Endothelial cell of umbilical vein (primary cell): ENCODE data around the gene SUCLG1. TPM values are rescaled to one million over a fixed set of nuclear protein-coding genes. Genes with fewer than 3 reads are reported as not detected.

Experiments
- BruUV-seq: library from RNA; stranded (reverse); fragments of 400-500 nt; replicated peaks from 2 replicates; lab custom pipeline; 2021; lab: Mats Ljungman, UMichigan
- CTCF ChIA-PET: fragments of 300-600, 350-600 bp; sonication (Branson Sonifier 250); formaldehyde crosslinking; loops from one replicate; lab custom pipeline; 2021; ENCODE audit warnings: antibody characterized with exemption, inconsistent platforms; lab: Charles Lee
- POLR2A ChIA-PET: fragments of 300-600, 350-600 bp; sonication (Branson Sonifier 250); formaldehyde crosslinking; loops from one replicate; lab custom pipeline; 2021; ENCODE audit warnings: antibody characterized with exemption, inconsistent platforms; lab: Charles Lee
- DNase-seq: peaks from one replicate; pipeline ENCODE4 v3.0.0-alpha.2; 2011; ENCODE audit warnings: low read depth, low spot score
- FAIRE-seq: peaks from 2 replicates; lab custom pipeline; 2011; peaks lifted over from hg19 to GRCh38; lab: Jason Lieb, UNC
- H2AFZ ChIP-seq: 2 replicates; pipeline ENCODE4 v1.6.0; 2012; ENCODE audit warnings: low read depth, low read length, control low read depth, inconsistent platforms
- H3K27ac ChIP-seq: 2 replicates; pipeline ENCODE4 v1.5.1; 2011; ENCODE audit warnings: low read depth, mild to moderate bottlenecking, control low read depth, low read length, moderate library complexity; ENCODE audit not compliant: insufficient read depth
- H3K27me3 ChIP-seq, 2 experiments: 2 replicates each; pipeline versions ENCODE4 v1.6.0 to v1.6.1; 2011; ENCODE audit warnings: low read length in 2 of 2, mixed read lengths in 1 of 2; ENCODE audit not compliant: control insufficient read depth in 2 of 2, insufficient read depth in 2 of 2
- H3K36me3 ChIP-seq, 2 experiments: 2 replicates in 1 of 2; 3 replicates in 1 of 2; pipeline ENCODE4 v1.5.1; 2011; ENCODE audit warnings: low read length in 2 of 2, mild to moderate bottlenecking in 1 of 2, moderate library complexity in 1 of 2; ENCODE audit not compliant: control insufficient read depth in 2 of 2, insufficient read depth in 2 of 2; ENCODE audit errors: extremely low read depth in 1 of 2
- H3K4me1 ChIP-seq: 3 replicates; pipeline ENCODE4 v1.5.1; 2011; ENCODE audit warnings: mild to moderate bottlenecking, low read length; ENCODE audit not compliant: control insufficient read depth, insufficient read depth; ENCODE audit errors: extremely low read depth
- H3K4me2 ChIP-seq: 2 replicates; pipeline ENCODE4 v1.6.1; 2011; ENCODE audit warnings: low read length, control low read depth, mixed read lengths; ENCODE audit not compliant: insufficient read depth
- H3K4me3 ChIP-seq, 3 experiments: fragments of 200-600 bp in 1 of 3; sonication (generic), shearing (Covaris generic) in 1 of 3; replicated peaks in 1 of 3; 2 replicates each; pipeline ENCODE4 v1.5.1; 2011 to 2016; ENCODE audit warnings: control low read depth in 3 of 3, low read length in 3 of 3, mild to moderate bottlenecking in 2 of 3, inconsistent platforms in 1 of 3, low read depth in 1 of 3, moderate library complexity in 1 of 3; ENCODE audit not compliant: insufficient read depth in 1 of 3
- H3K79me2 ChIP-seq: 2 replicates; pipeline ENCODE4 v1.6.0; 2012; ENCODE audit warnings: low read length, inconsistent platforms; ENCODE audit not compliant: control insufficient read depth, insufficient read depth
- H3K9ac ChIP-seq: replicated peaks from 2 replicates; pipeline ENCODE3; 2011; ENCODE audit warnings: low read length, control low read depth; ENCODE audit not compliant: insufficient read depth; ENCODE audit errors: extremely low read depth
- H3K9me1 ChIP-seq: replicated peaks from 3 replicates; pipeline ENCODE4 v1.6.0; 2011; ENCODE audit warnings: mild to moderate bottlenecking, low read length; ENCODE audit not compliant: control insufficient read depth, insufficient read depth; ENCODE audit errors: extremely low read depth
- H3K9me3 ChIP-seq: replicated peaks from 2 replicates; pipeline ENCODE4 v1.5.1; 2012; ENCODE audit warnings: low read length, inconsistent platforms; ENCODE audit not compliant: control insufficient read depth, insufficient read depth
- H4K20me1 ChIP-seq: replicated peaks from 2 replicates; pipeline ENCODE3; 2011; ENCODE audit warnings: mild to moderate bottlenecking, low read length; ENCODE audit not compliant: control insufficient read depth, insufficient read depth; ENCODE audit errors: extremely low read depth
- CTCF ChIP-seq, 2 donors: IDR thresholded peaks; 1 replicate in 1 of 2; 2 replicates in 1 of 2; pipeline ENCODE4 v1.5.1; 2011; ENCODE audit warnings: low read length in 2 of 2, mild to moderate bottlenecking in 2 of 2, moderate library complexity in 2 of 2, control low read depth in 1 of 2, inconsistent platforms in 1 of 2, low read depth in 1 of 2; ENCODE audit not compliant: insufficient read depth in 1 of 2; ENCODE audit errors: extremely low read depth in 1 of 2
- EZH2 ChIP-seq: IDR thresholded peaks from 2 replicates; pipeline ENCODE4 v1.6.1; 2012; ENCODE audit warnings: borderline replicate concordance, low read depth, mild to moderate bottlenecking, moderate library complexity, low read length, inconsistent platforms; ENCODE audit not compliant: severe bottlenecking
- FOS ChIP-seq: IDR thresholded peaks from 2 replicates; pipeline ENCODE4 v1.6.1; 2011; ENCODE audit warnings: mild to moderate bottlenecking, low read length, moderate library complexity, borderline replicate concordance; ENCODE audit not compliant: insufficient read depth
- GATA2 ChIP-seq: IDR thresholded peaks from 2 replicates; pipeline ENCODE4 v1.7.0; 2011; ENCODE audit warnings: low read depth, mild to moderate bottlenecking, moderate library complexity, mixed read lengths, low read length; ENCODE audit not compliant: insufficient read length, insufficient read depth
- JUN ChIP-seq: IDR thresholded peaks from 2 replicates; pipeline ENCODE4 v1.6.1; 2011; ENCODE audit warnings: borderline replicate concordance, low read depth; ENCODE audit not compliant: insufficient read length, insufficient read depth
- MAX ChIP-seq: IDR thresholded peaks from 2 replicates; pipeline ENCODE4 v1.6.1; 2011; ENCODE audit not compliant: insufficient read depth, insufficient read length
- MYC ChIP-seq: IDR thresholded peaks from one replicate; pipeline ENCODE4 v1.6.1; 2011; ENCODE audit warnings: mild to moderate bottlenecking, low read depth, low read length
- POLR2A ChIP-seq: IDR thresholded peaks from 2 replicates; pipeline ENCODE4 v1.6.1; 2012; ENCODE audit warnings: low read depth, mild to moderate bottlenecking, control low read depth, low read length
- POLR2AphosphoS5 ChIP-seq: IDR thresholded peaks from 2 replicates; pipeline ENCODE4 v1.6.1; 2012; ENCODE audit warnings: low read depth, mild to moderate bottlenecking, control low read depth, low read length, moderate library complexity; ENCODE audit not compliant: insufficient read depth
- dilution Hi-C: fragments of 300-500 bp; cut with MboI; formaldehyde crosslinking; loops from one replicate; pipeline ENCODE4 v1.15.0; 2019; ENCODE audit warnings: low sequenced_read_pairs; ENCODE audit not compliant: extremely low pct_ligation_motif_present
- intact Hi-C: fragments of 100-400 bp; cut with micrococcal nuclease; formaldehyde crosslinking; loops from one replicate; pipeline ENCODE4 v1.10.0; 2022
- polyA plus RNA-seq, 4 experiments: library from polyadenylated mRNA; depleted of rRNA in 3 of 4; stranded (reverse) in 3 of 4; unstranded in 1 of 4; fragments of >200 nt; gene quantifications; 2 replicates each; pipeline versions ENCODE4 v1.2.1 to v1.2.3, GENCODE V29; 2011 to 2012; ENCODE audit warnings: missing spikeins in 1 of 4
- total RNA-seq: library from RNA; stranded (reverse); gene quantifications from 2 replicates; pipeline ENCODE4 v1.2.3, GENCODE V29; 2021

SUCLG1 gene
- total and polyA plus RNA-seq, 2 donors (not counting 3 experiments of a cell fraction or from before 2014, with no cell fraction given), result 31.7 to 59.2 TPM

DNA sequence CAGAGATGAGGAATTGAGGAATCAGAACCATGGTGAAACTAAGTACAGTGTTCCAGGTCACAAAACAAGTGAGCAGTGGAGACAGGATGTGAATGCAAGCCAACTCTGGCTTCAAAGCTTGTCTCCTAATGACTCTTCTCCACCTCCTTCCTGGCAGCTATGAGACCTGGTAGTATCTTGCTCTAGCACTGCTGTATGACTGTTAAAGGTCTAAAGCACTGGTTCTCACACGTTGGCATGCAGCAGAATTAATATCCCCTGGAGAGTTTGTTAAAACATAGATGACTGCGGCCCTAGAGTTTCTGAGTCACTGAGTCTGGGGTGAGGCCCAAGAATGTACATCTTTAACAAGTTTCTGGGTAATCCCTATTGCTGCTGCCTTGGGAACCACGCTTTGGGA is 63.3 kb downstream of the SUCLG1 start:
- POLR2A ChIA-PET, result no interaction called here
- no peaks in the 10 kb centered on the region for H3K4me1 ChIP-seq
- H3K4me2 ChIP-seq, result no peak overlapping the region
- dilution Hi-C loops (no loop called here), intact Hi-C loops (no loop called here)
- no TSS peak for BruUV-seq
- TF ChIP-seq FOS (no peak), EZH2 (no peak), GATA2 (no peak), MYC (no peak), POLR2A (no peak), POLR2AphosphoS5 (no peak), MAX (no peak), CTCF (IDR thresholded peaks at IDR 0.05; ENCODE audit: extremely low read depth in 1 of 2, insufficient read depth in 1 of 2, low read depth in 1 of 2, low read length in 2 of 2) (no peak), JUN (no peak)
- H2AFZ ChIP-seq, result no peak overlapping the region
- H3K4me3 ChIP-seq, result no peak overlapping the region
- no peaks in the 10 kb centered on the region for H3K9me3 ChIP-seq
- H3K36me3 ChIP-seq, result no peaks in the 10 kb centered on the region
- H4K20me1 ChIP-seq, result no peaks in the 10 kb centered on the region
- no peaks in the 10 kb centered on the region for H3K79me2 ChIP-seq
- no peak overlapping the region for H3K9ac ChIP-seq
- FAIRE-seq (no peak), DNase-seq (no peak)
- CTCF ChIA-PET, result no interaction called here
- no peak overlapping the region for H3K27ac ChIP-seq
- no peaks in the 10 kb centered on the region for H3K9me1 ChIP-seq
- H3K27me3 ChIP-seq, result no peaks in the 10 kb centered on the region
